HG03575 (cell line): ENCODE data around the gene BORCS5.
"Not testable (repeated sequence)": the region's sequence is repeated elsewhere in the genome, so short reads cannot be mapped to it uniquely, and the experiment has no call there.

Source experiments
- ATAC-seq: cut with Tn5 transposase; IDR thresholded peaks from one replicate; pipeline ENCODE4 v1.9.1; 2021; ENCODE audit not compliant: unreplicated experiment, insufficient number of reproducible peaks, low FRiP score; ENCODE audit errors: extremely low read depth

The BORCS5 gene

GRCh38 chr12:12381982-12382381, 25.1 kb downstream of the BORCS5 start:
- no peak for ATAC-seq

DNA sequence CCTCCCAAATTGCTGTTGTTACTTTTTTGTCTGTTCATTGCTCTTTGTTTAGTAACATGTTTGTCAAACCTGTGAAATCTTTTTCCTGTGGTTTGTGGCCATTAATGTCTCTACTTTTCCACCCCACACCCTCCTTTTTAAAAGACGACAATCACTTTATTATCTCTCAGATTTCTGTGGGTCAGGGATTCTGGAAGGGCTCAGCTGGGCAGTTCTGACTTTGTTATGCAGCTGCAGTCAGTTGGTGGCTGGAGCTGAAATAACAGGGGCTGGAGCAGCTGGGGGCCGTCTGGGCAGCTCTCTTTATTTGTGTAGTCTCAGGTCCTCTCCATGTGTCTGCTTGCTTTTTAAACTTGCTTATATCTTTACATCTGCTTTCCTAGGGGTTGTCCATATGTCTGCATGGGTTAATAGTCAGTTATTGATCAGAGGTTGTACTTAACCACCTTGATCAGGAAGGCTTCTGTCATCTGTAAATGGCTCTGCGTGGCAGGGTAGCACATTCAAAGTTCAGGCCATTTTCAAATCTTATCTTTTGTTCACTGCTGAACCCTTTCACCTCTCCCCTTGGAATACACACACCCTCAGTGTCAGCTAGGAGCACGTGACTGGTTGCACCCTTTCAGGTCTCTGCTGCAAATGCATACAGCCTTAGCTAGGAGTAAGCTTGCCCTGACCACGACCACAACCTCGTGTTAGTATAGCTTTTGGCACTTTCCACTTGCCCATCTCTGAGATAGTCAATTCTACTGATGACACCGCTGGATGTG, 27.9 kb downstream of the BORCS5 start:
- no peak for ATAC-seq

GRCh38 chr12:12387501-12387900, 30.6 kb downstream of the BORCS5 start:
- ATAC-seq = no peak

DNA sequence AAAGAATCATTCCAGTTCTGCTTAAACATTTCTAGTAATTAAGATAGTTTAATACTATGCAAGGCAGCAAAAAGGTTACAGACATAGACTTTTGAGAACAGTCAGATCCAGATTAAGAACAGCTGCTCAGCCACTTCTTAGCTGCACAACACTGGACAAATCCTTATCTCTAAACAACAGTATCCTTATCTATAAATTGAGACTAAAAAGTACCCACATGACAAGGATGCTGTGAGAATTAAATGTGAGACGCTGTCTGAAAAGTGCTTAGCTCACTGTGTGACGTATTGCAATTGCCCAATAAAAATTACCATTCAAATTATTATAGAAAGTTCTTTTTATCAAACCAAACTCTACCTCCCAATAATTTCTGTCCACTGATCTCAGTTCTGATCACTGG, 35.5 kb downstream of the BORCS5 start:
- ATAC-seq = no peak

DNA sequence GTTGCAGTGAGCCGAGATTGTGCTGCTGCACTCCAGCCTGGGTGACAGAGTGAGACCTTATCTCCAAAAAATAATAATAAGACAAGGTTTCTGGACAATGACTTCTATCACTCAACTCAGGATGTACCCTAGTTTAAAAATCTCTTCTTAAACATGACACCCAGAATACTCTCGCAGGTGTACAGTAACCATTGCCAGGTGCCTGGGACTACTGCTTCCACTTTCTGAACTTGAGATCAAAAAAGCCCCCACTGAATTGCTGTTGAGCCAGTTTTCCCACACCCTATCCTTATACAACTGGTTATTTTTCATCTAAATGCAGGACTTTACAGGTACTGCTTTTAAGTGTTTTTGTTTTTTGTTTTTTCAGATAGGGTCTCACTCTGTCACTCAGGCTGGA, 36.3 kb downstream of the BORCS5 start:
- no peak for ATAC-seq

GRCh38 chr12:12396694-12397093, 39.8 kb downstream of the BORCS5 start:
- no peak for ATAC-seq

DNA sequence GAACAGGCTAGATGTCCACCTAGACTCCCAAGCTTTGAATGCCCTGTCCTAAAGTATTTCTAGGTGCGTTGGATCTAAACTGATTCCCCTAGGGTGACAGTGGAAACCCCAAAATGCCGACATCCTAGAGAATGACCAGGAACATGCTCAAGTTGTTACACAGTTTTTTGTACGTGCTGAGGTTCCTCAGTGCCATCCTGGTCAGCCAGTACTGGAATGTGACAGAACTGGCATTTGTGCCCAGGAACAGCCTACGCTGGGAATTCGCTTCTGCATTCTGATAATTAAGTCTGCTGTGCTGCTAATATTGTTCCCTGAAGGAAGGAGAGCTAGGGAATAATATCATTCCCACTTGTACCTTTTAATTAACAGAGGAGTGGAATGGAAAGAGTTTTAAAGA, 40.3 kb downstream of the BORCS5 start:
- ATAC-seq = no peak

DNA sequence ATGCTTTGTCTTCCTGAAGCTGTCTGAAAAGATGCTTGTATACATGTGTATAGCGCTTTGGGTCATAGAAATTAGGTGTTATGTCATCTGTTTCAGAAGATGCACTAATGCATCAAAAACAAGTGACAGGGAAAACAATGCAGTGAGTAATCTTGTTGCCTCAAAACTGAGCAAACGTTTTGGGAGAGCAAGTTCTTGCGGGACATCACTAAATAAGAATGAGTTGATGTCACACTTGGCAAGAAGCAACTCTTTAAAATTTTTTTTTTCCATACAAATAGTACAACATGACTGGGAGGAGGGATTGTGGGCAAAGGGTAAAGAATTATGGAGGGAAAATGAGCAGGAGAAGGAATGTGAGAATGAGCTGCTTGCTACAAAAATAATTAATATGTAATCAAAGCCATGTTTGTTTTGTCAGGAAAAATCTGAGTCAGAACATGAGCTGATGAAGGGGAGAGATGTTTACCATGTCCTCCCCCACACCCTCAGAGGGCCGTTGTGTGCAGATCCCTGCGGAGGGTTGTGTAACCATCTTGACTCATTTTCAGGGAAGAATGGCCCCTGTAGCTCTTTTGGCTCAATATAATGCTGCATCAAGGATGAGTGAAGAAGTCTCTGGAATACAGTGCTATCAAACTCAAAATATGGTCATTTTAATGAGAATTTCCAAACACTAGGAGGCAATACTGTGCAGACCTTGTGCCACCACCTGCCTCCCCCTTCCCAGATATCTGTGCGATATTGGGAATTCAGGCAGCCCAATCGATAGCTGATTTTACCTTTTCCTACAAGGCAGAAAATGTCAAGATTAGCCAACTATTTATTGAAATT, 41.4 kb downstream of the BORCS5 start:
- no peak for ATAC-seq

- no peak for ATAC-seq
Measured at GRCh38 chr12:12399161-12399560, 42.3 kb downstream of the BORCS5 start.

DNA sequence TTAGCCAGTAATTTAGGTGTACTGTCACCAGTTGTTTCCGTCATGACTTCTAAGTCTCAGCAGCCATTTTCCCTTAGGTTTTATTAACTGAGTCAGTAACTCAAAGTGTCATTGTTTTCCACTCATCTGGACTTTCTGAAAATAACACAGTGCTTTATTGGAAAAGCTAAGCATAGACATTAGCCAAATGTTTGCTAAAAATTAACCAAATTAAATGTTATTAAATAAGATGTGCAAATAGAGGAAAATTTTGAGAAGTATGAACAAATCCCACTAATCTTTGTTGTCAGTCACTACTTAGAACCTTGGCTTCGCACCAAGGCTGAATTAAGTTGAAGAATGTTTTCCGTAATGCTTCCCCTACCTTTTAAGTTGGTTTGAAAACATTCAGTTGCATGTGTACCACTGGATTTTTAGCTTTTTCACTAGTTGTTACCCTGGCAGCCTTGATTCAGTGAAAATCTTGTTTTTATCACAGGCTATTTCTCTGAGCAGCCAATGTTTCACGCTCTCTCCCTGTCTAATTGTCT, 43.0 kb downstream of the BORCS5 start:
- ATAC-seq = no peak

DNA sequence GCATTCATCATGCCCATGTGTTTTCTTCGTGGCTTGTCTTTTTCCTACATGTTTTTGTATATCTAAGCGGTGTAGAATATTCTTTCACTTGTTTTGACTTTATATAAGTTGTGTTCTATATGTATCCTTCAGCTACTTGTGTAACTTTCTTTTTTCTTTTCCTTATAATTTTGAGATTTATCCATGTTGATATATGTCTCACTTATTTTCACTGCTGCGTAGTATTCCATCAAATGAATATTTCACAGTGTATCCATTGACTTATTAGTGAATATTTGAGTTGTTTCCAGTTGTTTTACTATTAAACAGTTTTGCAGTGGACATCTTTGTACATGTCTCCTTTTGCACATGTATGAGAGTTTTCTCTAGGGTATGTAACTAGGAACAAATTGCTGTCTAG, 43.9 kb downstream of the BORCS5 start:
- no peak for ATAC-seq

DNA sequence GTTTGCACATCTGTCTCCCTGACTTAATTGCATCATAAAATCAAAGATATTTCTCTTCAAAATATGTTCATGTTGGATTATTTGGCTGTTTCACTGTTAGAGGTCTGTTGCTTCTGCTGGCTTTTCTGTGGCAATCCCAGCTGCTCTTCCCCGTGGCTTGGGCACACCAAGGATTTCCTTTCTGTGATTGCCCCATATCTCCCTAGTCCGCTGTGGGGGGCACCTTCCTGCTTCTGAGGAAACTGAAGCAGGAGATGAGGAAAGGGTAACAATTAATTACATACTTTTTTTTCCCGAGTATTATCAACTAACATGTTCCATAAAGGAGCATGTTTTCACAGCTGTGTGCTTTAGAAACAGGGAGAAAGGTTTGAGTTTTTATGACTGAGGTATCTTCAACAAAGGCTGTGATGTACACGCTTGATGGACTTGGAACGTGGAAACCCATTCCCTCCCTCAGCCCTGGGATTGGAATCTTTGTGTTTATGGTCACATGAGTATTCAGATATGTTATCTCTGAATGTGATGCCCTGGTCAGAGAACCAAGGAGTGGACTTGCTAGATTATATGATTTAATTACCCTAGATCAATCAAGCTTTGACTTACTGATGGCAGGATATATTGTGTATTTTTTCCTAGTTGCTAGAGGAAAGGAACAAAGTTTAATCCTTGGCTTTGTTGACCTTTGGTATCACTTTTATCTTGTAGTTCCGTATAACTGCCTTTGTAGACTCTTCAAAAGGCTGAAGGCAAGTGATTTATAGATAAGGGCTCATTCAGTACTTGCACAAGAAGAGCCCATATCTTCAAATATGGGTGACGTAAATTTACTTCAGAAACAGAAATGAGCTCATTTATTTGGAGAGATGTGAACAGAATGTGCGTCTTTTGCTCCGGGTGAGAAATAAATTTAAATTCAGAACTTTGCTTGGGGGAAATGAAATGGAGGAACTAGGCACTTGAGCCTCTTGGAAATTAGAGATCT, 46.7 kb downstream of the BORCS5 start:
- no peak for ATAC-seq

- no peak for ATAC-seq
Measured at GRCh38 chr12:12404297-12404696, 47.4 kb downstream of the BORCS5 start.

- ATAC-seq = no peak
Measured at GRCh38 chr12:12405882-12406281, 49.0 kb downstream of the BORCS5 start.

DNA sequence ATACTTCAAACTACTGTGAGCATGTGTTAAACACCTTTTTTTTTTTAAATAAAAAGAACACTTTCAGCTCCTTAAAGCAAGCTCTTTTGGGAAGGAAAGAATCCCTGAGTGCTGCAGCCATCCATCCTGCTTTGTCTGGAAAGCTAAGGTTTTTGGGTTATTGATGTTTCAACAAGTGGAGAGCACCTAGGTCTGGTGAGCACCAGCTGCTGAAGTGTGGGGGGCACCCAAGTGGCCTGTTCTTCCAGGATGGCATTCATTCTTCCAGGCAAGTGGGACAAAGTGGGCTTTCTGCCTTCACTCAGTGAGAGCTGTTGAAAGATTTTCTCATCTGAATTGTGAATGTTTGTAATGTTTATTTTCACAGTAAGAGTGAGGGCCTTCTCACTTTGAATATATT, 49.9 kb downstream of the BORCS5 start:
- no peak for ATAC-seq

DNA sequence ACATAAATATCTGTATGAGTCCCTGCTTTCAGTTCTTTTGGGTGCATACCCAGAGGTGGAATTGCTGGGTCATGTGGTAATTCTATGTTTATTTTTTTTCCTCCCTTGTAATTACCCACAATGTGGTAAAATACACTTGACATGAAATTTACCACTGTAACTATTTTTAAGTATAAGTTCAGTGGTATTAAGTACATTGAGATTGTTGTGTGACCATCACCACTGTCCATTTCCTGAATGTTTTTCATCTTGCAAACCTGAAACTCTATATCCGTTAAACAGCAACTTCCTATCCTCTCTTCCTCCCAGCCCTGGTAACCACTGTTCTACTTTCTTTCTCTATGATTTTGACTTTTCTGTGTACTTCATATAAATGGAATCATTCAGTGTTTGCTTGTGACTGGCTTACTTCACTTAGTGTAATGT, 51.4 kb downstream of the BORCS5 start:
- no peak for ATAC-seq

DNA sequence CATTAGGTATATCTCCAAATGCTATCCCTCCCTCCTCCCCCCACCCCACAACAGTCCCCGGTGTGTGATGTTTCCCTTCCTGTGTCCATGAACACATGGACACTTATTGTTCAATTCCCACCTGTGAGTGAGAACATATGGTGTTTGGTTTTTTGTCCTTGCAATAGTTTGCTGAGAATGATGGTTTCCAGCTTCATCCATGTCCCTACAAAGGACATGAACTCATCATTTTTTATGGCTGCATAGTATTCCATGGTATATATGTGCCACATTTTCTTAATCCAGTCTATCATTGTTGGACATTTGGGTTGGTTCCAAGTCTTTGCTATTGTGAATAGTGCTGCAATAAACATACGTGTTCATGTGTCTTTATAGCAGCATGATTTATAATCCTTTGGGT, 52.5 kb downstream of the BORCS5 start:
- ATAC-seq = not testable (repeated sequence)

- no peak for ATAC-seq
Measured at GRCh38 chr12:12415886-12416285, 59.0 kb downstream of the BORCS5 start.

DNA sequence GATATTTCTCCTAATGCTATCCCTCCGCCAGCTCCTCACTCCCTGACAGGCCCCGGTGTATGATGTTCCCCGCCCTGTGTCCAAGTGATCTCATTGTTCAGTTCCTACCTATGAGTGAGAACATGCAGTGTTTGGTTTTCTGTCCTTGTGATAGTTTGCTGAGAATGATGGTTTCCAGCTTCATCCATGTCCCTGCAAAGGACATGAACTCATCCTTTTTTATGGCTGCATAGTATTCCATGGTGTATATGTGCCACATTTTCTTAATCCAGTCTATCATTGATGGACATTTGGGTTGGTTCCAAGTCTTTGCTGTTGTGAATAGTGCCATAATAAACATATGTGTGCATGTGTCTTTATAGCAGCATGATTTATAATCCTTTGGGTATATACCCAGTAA, 62.3 kb downstream of the BORCS5 start:
- ATAC-seq = not testable (repeated sequence)
